NCI-H524 treated with DMSO at 0.1 percent for 48 hours (cell line): ENCODE measurements around the gene BRIP1.

Source experiments
- DNase-seq: peaks from one replicate; lab custom pipeline; 2025; lab: John Stamatoyannopoulos, UW

BRIP1 gene

DNA sequence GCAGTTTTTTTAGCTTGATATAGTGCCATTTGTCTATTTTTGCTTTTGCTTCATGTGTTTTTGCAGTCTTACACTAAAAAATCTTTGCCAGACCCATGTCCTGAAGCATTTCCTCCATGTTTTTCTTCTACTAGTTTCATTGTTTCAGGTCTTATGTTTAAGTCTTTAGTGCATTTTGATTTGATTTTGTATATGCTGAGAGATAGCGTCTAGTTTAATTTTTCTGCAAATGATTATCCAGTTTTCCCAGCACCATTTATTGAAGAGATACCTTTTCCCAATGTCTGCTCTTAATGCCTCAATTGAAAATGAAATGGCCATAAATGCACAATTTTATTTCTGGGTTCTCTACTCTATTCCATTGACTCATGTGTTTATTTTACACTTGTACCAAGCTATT, 231.5 kb downstream of the BRIP1 start:
- no peak for DNase-seq
